ENCODE results near the gene PIGT.

Gene PIGT

GRCh38 chr20:45432294-45432693, 16.4 kb downstream of the PIGT start:
- DNase-seq, result no peak

- peak; percentile 67 for DNase-seq
These were observed 17.4 kb downstream of the PIGT start for GRCh38 chr20:45433316-45433715.

DNA sequence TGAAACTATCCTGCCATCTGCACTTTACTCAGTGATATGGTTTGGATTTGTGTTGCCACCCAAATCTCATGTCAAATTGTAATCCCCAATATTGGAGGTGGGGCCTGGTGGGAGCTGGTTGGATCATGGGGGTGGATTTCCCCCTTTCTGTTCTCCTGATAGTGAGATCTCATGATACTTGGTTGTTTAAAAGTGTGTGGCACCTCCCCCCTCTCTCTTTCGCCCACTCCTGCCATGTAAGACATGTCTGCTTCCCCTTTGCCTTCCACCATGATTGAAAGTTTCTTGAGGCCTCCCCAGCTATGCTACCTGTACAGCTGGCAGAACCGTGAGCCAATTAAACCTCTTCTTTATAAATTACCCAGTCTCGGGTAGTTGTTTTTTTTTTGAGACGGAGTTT, 18.0 kb downstream of the PIGT start:
- no peak for DNase-seq

- peak; percentile 76 for DNase-seq
These were observed 21.0 kb downstream of the PIGT start for GRCh38 chr20:45436732-45437485.

- DNase-seq, result no peak
These were observed 24.5 kb downstream of the PIGT start for GRCh38 chr20:45440424-45440823.

GRCh38 chr20:45440891-45441685, 25.1 kb downstream of the PIGT start:
- DNase-seq, result no peak

- DNase-seq, result no peak
These were observed 25.8 kb downstream of the PIGT start for GRCh38 chr20:45441746-45442145.

DNA sequence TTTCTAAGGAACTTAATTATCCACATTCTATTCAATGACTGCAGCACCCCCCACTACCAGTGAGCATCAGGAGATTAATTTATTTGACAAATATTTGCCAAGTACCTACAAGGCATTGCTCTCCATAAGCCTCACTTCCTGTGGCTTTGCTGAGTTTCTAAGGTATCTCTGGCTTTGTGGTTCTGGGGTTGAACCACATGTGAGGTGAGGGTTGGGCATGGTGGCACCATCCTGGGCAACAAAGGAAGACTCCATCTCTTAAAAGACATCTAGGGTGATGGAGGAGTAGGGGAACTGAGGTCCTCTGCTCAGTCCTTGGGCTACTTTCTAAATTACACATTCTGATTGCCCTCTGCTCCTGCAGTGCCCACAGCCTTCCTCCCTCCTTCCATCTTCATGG, 28.1 kb downstream of the PIGT start:
- DNase-seq, result no peak

GRCh38 chr20:45445805-45446562, 30.0 kb downstream of the PIGT start:
- DNase-seq, result peak; percentile 15

- no peak for DNase-seq
These were observed 32.3 kb downstream of the PIGT start for GRCh38 chr20:45448270-45448669.

- no peak for DNase-seq
These were observed 33.6 kb downstream of the PIGT start for GRCh38 chr20:45449528-45449927.

GRCh38 chr20:45450097-45450818, 34.3 kb downstream of the PIGT start:
- DNase-seq, result peak; percentile 59

GRCh38 chr20:45452238-45452637, 36.3 kb downstream of the PIGT start:
- no peak for DNase-seq

- no peak for DNase-seq
These were observed 37.1 kb downstream of the PIGT start for GRCh38 chr20:45452772-45453691.

DNA sequence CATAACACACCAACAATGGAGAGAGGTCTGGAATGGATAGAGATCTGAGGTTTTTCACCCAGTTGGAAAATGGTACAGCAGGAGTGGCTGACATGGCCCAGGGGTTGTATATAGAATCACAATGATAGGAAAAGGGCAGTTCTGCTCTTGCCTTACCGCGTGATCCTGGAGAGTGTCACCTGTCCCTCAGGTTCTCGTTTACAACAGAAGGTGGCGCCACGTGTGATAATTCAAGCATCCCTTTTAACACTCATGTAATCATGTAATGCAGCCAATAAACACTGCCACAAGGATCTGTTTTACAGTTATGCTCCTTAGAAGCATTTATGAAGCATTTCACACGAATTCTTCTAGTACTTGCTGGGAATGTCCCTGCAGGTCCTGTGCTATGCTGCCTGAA, 40.7 kb downstream of the PIGT start:
- DNase-seq, result no peak

DNA sequence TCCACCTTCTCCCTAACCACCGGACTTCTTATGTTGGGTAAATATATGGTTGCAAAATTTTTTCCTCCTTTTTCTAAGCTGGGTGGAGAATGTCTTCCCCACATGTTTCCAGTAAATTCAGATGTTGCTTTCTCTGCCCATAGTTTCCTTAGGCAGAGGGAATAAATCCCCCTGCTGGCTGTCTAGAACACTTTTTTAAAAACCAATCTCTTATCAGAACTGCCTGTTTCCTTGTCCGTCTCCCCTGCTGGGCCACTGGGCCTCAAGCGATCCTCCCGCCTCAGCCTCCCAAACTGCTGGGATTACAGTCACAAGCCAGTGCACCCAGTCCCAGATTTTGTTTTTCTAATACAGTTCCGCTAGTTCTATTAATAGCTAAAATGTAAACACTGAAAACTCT, 43.7 kb downstream of the PIGT start:
- peak; percentile 28 for DNase-seq

- no peak for DNase-seq
These were observed 45.3 kb downstream of the PIGT start for GRCh38 chr20:45461225-45461624.

GRCh38 chr20:45462711-45463509, 47.0 kb downstream of the PIGT start:
- no peak for DNase-seq

GRCh38 chr20:45463709-45464108, 47.8 kb downstream of the PIGT start:
- DNase-seq, result no peak

DNA sequence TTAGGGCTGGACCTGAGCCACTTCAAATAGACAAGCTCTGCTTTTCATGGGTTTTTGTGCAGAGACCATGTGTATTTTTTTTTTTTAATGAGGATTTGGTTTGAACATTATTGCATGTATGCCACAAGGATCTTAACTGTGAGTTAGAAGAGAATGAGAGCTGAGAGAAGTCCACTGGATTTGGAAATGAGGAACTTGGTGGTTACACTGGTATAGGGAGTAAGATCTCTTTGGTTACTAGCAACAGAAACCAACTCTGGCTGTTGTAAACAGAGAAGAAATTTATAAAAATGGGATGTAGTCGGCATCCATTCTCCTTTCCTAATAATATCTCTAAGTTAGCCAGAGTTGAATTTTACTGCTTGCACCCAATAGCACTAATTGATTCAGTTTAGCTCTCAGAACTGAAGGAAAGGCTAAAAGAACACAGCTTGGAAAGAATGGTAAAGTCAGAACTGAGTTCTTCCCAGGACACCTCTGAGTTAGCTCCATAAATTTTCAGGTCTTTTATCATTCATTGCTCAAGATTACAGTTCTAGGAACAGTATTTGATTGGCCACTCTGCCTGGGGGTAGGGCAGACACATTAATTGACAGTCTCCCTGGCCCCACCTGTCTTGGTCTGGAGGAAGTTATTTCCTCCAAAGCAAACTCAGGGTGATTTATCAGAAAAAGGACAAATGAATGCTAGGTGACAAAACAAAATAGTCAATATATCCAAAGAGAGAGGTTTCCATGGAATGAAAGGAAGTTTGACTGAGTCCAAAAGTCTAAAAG, 49.7 kb downstream of the PIGT start:
- DNase-seq, result no peak

Data from HCEC 1CT (cell line).